Astrocyte (in vitro differentiated cells and primary cell): ENCODE results near the gene NAV2. TPM values are rescaled to one million over a fixed set of nuclear protein-coding genes. Genes with fewer than 3 reads are reported as not detected.

Experiments
- DNase-seq: peaks from one replicate; pipeline ENCODE4 v3.0.0-alpha.2; 2010; ENCODE audit warnings: low read depth
- FAIRE-seq: peaks from 2 replicates; lab custom pipeline; 2011; peaks lifted over from hg19 to GRCh38; lab: Jason Lieb, UNC
- H2AFZ ChIP-seq: 2 replicates; pipeline ENCODE4 v1.6.0; 2012; ENCODE audit warnings: low read depth, low read length, inconsistent platforms
- H3K27ac ChIP-seq: 2 replicates; pipeline ENCODE4 v1.5.1; 2011; ENCODE audit warnings: low read depth, low read length, inconsistent platforms
- H3K27me3 ChIP-seq: 2 replicates; pipeline ENCODE4 v1.6.0; 2011; ENCODE audit warnings: low read length, inconsistent platforms; ENCODE audit not compliant: insufficient read depth
- H3K36me3 ChIP-seq: 2 replicates; pipeline ENCODE4 v1.5.1; 2011; ENCODE audit warnings: low read length, inconsistent platforms; ENCODE audit not compliant: insufficient read depth
- H3K4me1 ChIP-seq: 2 replicates; pipeline ENCODE4 v1.5.1; 2011; ENCODE audit warnings: low read length, inconsistent platforms; ENCODE audit not compliant: insufficient read depth
- H3K4me2 ChIP-seq: 2 replicates; pipeline ENCODE4 v1.6.0; 2012; ENCODE audit warnings: low read length, inconsistent platforms
- H3K4me3 ChIP-seq: 2 replicates; pipeline ENCODE4 v1.5.1; 2011; ENCODE audit warnings: low read depth, mild to moderate bottlenecking, low read length, inconsistent platforms; ENCODE audit not compliant: insufficient read depth
- H3K79me2 ChIP-seq: 2 replicates; pipeline ENCODE4 v1.6.0; 2012; ENCODE audit warnings: mild to moderate bottlenecking, low read length, inconsistent platforms; ENCODE audit not compliant: insufficient read depth
- H3K9ac ChIP-seq: 2 replicates; pipeline ENCODE4 v1.6.0; 2012; ENCODE audit warnings: mild to moderate bottlenecking, low read length, inconsistent platforms
- H3K9me3 ChIP-seq: 2 replicates; pipeline ENCODE4 v1.5.1; 2012; ENCODE audit warnings: low read depth, mild to moderate bottlenecking, low read length, inconsistent platforms; ENCODE audit not compliant: insufficient read depth
- H4K20me1 ChIP-seq: 2 replicates; pipeline ENCODE4 v1.6.0; 2012; ENCODE audit warnings: low read length, inconsistent platforms; ENCODE audit not compliant: insufficient read depth
- H3K27ac Mint-ChIP-seq: one replicate; pipeline ENCODE4 v1.8.0; 2021; ENCODE audit warnings: mild to moderate bottlenecking, mixed read lengths; ENCODE audit not compliant: unreplicated experiment
- H3K27me3 Mint-ChIP-seq: one replicate; pipeline ENCODE4 v1.8.0; 2021; ENCODE audit warnings: low read depth, mixed read lengths; ENCODE audit not compliant: unreplicated experiment
- H3K36me3 Mint-ChIP-seq: one replicate; pipeline ENCODE4 v1.8.0; 2021; ENCODE audit warnings: low read depth, mixed read lengths; ENCODE audit not compliant: unreplicated experiment
- H3K4me1 Mint-ChIP-seq: one replicate; pipeline ENCODE4 v1.8.0; 2021; ENCODE audit warnings: low read depth, mixed read lengths; ENCODE audit not compliant: unreplicated experiment
- H3K4me3 Mint-ChIP-seq: one replicate; pipeline ENCODE4 v1.8.0; 2021; ENCODE audit warnings: mild to moderate bottlenecking, moderate library complexity, mixed read lengths; ENCODE audit not compliant: unreplicated experiment
- H3K9me3 Mint-ChIP-seq: one replicate; pipeline ENCODE4 v1.8.0; 2021; ENCODE audit warnings: mild to moderate bottlenecking, mixed read lengths; ENCODE audit not compliant: unreplicated experiment
- CTCF ChIP-seq: IDR thresholded peaks from 2 replicates; pipeline ENCODE4 v1.5.1; 2011; ENCODE audit warnings: low read depth, mild to moderate bottlenecking, inconsistent platforms, low read length, moderate library complexity; ENCODE audit not compliant: insufficient read depth
- EZH2 ChIP-seq: IDR thresholded peaks from 2 replicates; pipeline ENCODE4 v1.6.1; 2012; ENCODE audit warnings: mild to moderate bottlenecking, low read length, inconsistent platforms; ENCODE audit not compliant: insufficient read depth
- total RNA-seq: library from RNA; stranded (reverse); gene quantifications from 2 replicates; pipeline ENCODE4 v1.2.1, GENCODE V29; 2021

The NAV2 gene
- total RNA-seq, 1 donor from 2014 or later: 20.6 TPM

- Mint-ChIP-seq H3K4me1 (peaks cover 8% of the 10 kb centered on the region), H3K36me3 (no peaks in the 10 kb centered on the region), H3K4me3 (no peak overlapping the region), H3K27me3 (peaks cover 2% of the 10 kb centered on the region), H3K27ac (no peak overlapping the region), H3K9me3 (peaks cover 1% of the 10 kb centered on the region)
- no peaks in the 10 kb centered on the region for H4K20me1 ChIP-seq
- H3K4me3 ChIP-seq: no peak overlapping the region
- H3K9ac ChIP-seq: no peak overlapping the region
- H3K27ac ChIP-seq: no peak overlapping the region
- H3K36me3 ChIP-seq: no peaks in the 10 kb centered on the region
- TF ChIP-seq CTCF (peak; percentile 87), EZH2 (no peak)
- peaks cover 13% of the 10 kb centered on the region for H3K4me1 ChIP-seq
- no peaks in the 10 kb centered on the region for H3K79me2 ChIP-seq
- H2AFZ ChIP-seq: no peak overlapping the region
- FAIRE-seq: no peak
- no peak overlapping the region for H3K4me2 ChIP-seq
- no peaks in the 10 kb centered on the region for H3K27me3 ChIP-seq
- no peaks in the 10 kb centered on the region for H3K9me3 ChIP-seq
- DNase-seq: peak; percentile 49
Measured at GRCh38 chr11:19938169-19938856, 225.7 kb downstream of the NAV2 start.

- H2AFZ ChIP-seq: no peak overlapping the region
- H3K27ac Mint-ChIP-seq: no peak overlapping the region
- TF ChIP-seq CTCF (no peak), EZH2 (no peak)
- H3K9ac ChIP-seq: no peak overlapping the region
- H3K4me2 ChIP-seq: no peak overlapping the region
- no peak overlapping the region for H3K4me3 Mint-ChIP-seq
- DNase-seq (no peak), FAIRE-seq (no peak)
- H3K36me3 ChIP-seq: no peaks in the 10 kb centered on the region
- no peaks in the 10 kb centered on the region for H3K9me3 ChIP-seq
- peaks cover 8% of the 10 kb centered on the region for H3K4me1 Mint-ChIP-seq
- H3K27ac ChIP-seq: no peak overlapping the region
- H3K4me1 ChIP-seq: peaks cover 13% of the 10 kb centered on the region
- H4K20me1 ChIP-seq: no peaks in the 10 kb centered on the region
- H3K4me3 ChIP-seq: no peak overlapping the region
- no peaks in the 10 kb centered on the region for H3K27me3 ChIP-seq
- H3K9me3 Mint-ChIP-seq: peaks cover 1% of the 10 kb centered on the region
- peaks cover 2% of the 10 kb centered on the region for H3K27me3 Mint-ChIP-seq
- no peaks in the 10 kb centered on the region for H3K36me3 Mint-ChIP-seq
- H3K79me2 ChIP-seq: no peaks in the 10 kb centered on the region
Measured at GRCh38 chr11:19938866-19939265, 226.2 kb downstream of the NAV2 start.

GRCh38 chr11:19939415-19939929 lies 226.8 kb downstream of the NAV2 start:
- Mint-ChIP-seq H3K27ac (no peak overlapping the region), H3K36me3 (no peaks in the 10 kb centered on the region), H3K4me3 (no peak overlapping the region), H3K9me3 (peaks cover 1% of the 10 kb centered on the region), H3K27me3 (peaks cover 2% of the 10 kb centered on the region), H3K4me1 (peaks cover 8% of the 10 kb centered on the region)
- Histone ChIP-seq H3K4me3 (no peak overlapping the region), H3K9ac (no peak overlapping the region), H3K27ac (no peak overlapping the region), H3K4me2 (no peak overlapping the region), H3K36me3 (no peaks in the 10 kb centered on the region), H3K27me3 (no peaks in the 10 kb centered on the region), H3K4me1 (peaks cover 11% of the 10 kb centered on the region), H2AFZ (no peak overlapping the region), H3K9me3 (no peaks in the 10 kb centered on the region), H4K20me1 (no peaks in the 10 kb centered on the region), H3K79me2 (no peaks in the 10 kb centered on the region)
- no peak for FAIRE-seq
- TF ChIP-seq EZH2: no peak
- no peak for TF ChIP-seq CTCF
- no peak for DNase-seq
